Tibial nerve (tissue), 4 donors: ENCODE results near the gene UBA52.

Experiments
- EP300 ChIP-seq, 2 donors: sonication (generic); formaldehyde crosslinking; IDR thresholded peaks; one replicate each; pipeline ENCODE4 v1.6.1; 2017; ENCODE audit warnings: antibody characterized with exemption in 2 of 2, mild to moderate bottlenecking in 1 of 2
- TF ChIP-seq, protein P1 (sequence below), 5 experiments: fragments of 200-600 bp in 3 of 5; fragments of 450-650 bp in 2 of 5; sonication (generic) in 3 of 5; IDR thresholded peaks; one replicate each; pipeline ENCODE4 v1.5.1; 2016 to 2019; ENCODE audit warnings: antibody characterized with exemption in 5 of 5, mild to moderate bottlenecking in 3 of 5, moderate library complexity in 2 of 5

DNA sequence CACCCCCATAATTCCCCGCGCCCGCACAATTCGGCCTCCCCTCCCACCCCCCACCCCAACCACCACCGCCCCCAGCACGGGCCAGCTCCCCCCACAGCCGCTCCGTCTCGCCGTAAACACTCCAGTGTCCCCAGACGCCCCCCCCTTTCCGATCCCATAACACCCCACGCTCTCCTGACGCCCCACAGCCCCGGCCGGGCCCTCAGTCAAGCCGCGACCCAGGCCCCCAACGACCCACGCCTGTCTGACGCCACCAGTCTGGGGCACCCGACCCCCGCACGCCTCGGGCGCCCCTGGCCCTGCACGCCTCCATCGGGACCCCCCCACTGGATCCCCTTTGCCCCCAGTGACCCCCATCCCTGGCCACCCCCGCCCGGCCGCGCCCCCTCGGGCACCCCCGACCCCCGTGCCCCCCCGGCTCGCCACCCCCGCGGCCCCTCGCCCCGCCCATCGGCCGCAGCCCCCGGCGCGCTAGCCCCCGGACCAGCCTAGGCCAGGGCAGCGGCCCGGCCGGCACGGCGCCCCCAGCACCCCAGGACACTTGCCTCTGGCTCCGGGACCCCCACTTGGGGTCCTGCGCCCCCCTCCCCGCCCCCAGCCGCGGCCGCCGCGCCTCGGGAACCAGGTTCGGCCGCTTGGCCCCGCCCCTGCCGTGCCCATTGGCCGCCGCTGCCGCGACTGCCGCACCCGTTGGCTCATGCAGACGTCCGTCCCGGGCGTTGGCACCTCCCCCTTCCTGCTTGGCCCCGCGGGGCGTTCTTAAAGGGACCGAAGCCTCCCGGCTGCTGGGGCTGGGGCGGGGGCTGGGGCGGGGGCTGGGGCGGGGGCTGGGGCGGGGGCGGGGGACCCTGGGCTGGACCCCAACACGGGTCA lies 28.5 kb upstream of the UBA52 start, which contains the start of gene FKBP8:
- TF ChIP-seq, protein P1, sequence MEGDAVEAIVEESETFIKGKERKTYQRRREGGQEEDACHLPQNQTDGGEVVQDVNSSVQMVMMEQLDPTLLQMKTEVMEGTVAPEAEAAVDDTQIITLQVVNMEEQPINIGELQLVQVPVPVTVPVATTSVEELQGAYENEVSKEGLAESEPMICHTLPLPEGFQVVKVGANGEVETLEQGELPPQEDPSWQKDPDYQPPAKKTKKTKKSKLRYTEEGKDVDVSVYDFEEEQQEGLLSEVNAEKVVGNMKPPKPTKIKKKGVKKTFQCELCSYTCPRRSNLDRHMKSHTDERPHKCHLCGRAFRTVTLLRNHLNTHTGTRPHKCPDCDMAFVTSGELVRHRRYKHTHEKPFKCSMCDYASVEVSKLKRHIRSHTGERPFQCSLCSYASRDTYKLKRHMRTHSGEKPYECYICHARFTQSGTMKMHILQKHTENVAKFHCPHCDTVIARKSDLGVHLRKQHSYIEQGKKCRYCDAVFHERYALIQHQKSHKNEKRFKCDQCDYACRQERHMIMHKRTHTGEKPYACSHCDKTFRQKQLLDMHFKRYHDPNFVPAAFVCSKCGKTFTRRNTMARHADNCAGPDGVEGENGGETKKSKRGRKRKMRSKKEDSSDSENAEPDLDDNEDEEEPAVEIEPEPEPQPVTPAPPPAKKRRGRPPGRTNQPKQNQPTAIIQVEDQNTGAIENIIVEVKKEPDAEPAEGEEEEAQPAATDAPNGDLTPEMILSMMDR (IDR thresholded peaks at IDR 0.05): no peak
- no peak for TF ChIP-seq EP300 (IDR thresholded peaks at IDR 0.05)
